ENCODE results near the gene CD84.

GRCh38 chr1:160612613-160613218, 33.4 kb upstream of the CD84 start:
- TF ChIP-seq CTCF (IDR thresholded peaks at IDR 0.05 in 4 of 5, conservative IDR thresholded peaks at IDR 0.05 in 1 of 5) = no peak
- TF ChIP-seq POLR2A (IDR thresholded peaks at IDR 0.05) = no peak
